Calu3 (cell line): ENCODE measurements around the gene DLG2. TPM values are rescaled to one million over a fixed set of nuclear protein-coding genes. Genes with fewer than 3 reads are reported as not detected.
"Not testable (repeated sequence)": the region's sequence is repeated elsewhere in the genome, so short reads cannot be mapped to it uniquely, and the experiment has no call there.

Experiments
- BruUV-seq: library from RNA; stranded (reverse); fragments of 400-500 nt; replicated peaks from 2 replicates; lab custom pipeline; 2021; lab: Mats Ljungman, UMichigan
- CTCF ChIA-PET: fragments of 300-600 bp; sonication (Branson Sonifier 250); formaldehyde crosslinking; loops from one replicate; lab custom pipeline; 2022; ENCODE audit warnings: antibody characterized with exemption; lab: Charles Lee
- DNase-seq: peaks from one replicate; pipeline ENCODE4 v3.0.0; 2022
- H3K27ac Mint-ChIP-seq: one replicate; pipeline ENCODE4 v1.8.0; 2022; ENCODE audit warnings: mixed read lengths; ENCODE audit not compliant: unreplicated experiment
- H3K27me3 Mint-ChIP-seq: one replicate; pipeline ENCODE4 v1.8.0; 2022; ENCODE audit warnings: mixed read lengths; ENCODE audit not compliant: unreplicated experiment
- H3K36me3 Mint-ChIP-seq: one replicate; pipeline ENCODE4 v1.8.0; 2022; ENCODE audit warnings: mild to moderate bottlenecking, moderate library complexity, mixed read lengths; ENCODE audit not compliant: insufficient read depth, unreplicated experiment
- H3K4me1 Mint-ChIP-seq: one replicate; pipeline ENCODE4 v1.8.0; 2022; ENCODE audit warnings: mild to moderate bottlenecking, low read depth, mixed read lengths; ENCODE audit not compliant: unreplicated experiment
- H3K4me3 Mint-ChIP-seq: one replicate; pipeline ENCODE4 v1.8.0; 2022; ENCODE audit warnings: mild to moderate bottlenecking, low read depth, moderate library complexity, mixed read lengths; ENCODE audit not compliant: unreplicated experiment
- H3K9me3 Mint-ChIP-seq: one replicate; pipeline ENCODE4 v1.8.0; 2022; ENCODE audit warnings: low read depth, mixed read lengths; ENCODE audit not compliant: unreplicated experiment
- CTCF ChIP-seq: fragments of 200-600 bp; IDR thresholded peaks from one replicate; pipeline ENCODE4 v1.8.0; 2022; ENCODE audit warnings: antibody characterized with exemption; ENCODE audit not compliant: unreplicated experiment
- intact Hi-C: fragments of 100-400 bp; cut with micrococcal nuclease; formaldehyde crosslinking; loops from one replicate; pipeline ENCODE4 v1.10.0; 2022; ENCODE audit not compliant: unreplicated experiment
- total RNA-seq: library from RNA; stranded (reverse); gene quantifications from 2 replicates; pipeline ENCODE4 v1.2.3, GENCODE V29; 2022

Gene DLG2
- total RNA-seq, 1 experiment from 2014 or later, result 0.71 TPM

- Mint-ChIP-seq H3K4me1 (no peaks in the 10 kb centered on the region), H3K27me3 (peaks cover 17% of the 10 kb centered on the region), H3K27ac (no peak overlapping the region), H3K36me3 (no peaks in the 10 kb centered on the region), H3K9me3 (no peaks in the 10 kb centered on the region), H3K4me3 (no peak overlapping the region)
- TF ChIP-seq CTCF, result no peak
- CTCF ChIA-PET, result no interaction called here
- no peak for DNase-seq
- intact Hi-C loops, result no loop called here
- BruUV-seq, result no TSS peak
Measured at GRCh38 chr11:83449338-83449913, 2177.7 kb downstream of the DLG2 start.

GRCh38 chr11:83448686-83449085, 2178.5 kb downstream of the DLG2 start:
- CTCF ChIA-PET, result no interaction called here
- DNase-seq, result no peak
- Mint-ChIP-seq H3K27ac (no peak overlapping the region), H3K36me3 (no peaks in the 10 kb centered on the region), H3K27me3 (peaks cover 17% of the 10 kb centered on the region), H3K4me3 (no peak overlapping the region), H3K4me1 (no peaks in the 10 kb centered on the region), H3K9me3 (no peaks in the 10 kb centered on the region)
- TF ChIP-seq CTCF, result no peak
- BruUV-seq, result no TSS peak
- intact Hi-C loops, result no loop called here

- DNase-seq, H3K9me3 Mint-ChIP-seq, H3K36me3 Mint-ChIP-seq, H3K27ac Mint-ChIP-seq, CTCF ChIA-PET, H3K4me1 Mint-ChIP-seq, intact Hi-C loops, H3K4me3 Mint-ChIP-seq, BruUV-seq: not testable (repeated sequence)
- H3K27me3 Mint-ChIP-seq, result peaks cover 17% of the 10 kb centered on the region
Measured at GRCh38 chr11:83443880-83444279, 2183.3 kb downstream of the DLG2 start.

- Mint-ChIP-seq H3K27ac (no peak overlapping the region), H3K4me3 (no peak overlapping the region), H3K9me3 (no peaks in the 10 kb centered on the region), H3K36me3 (no peaks in the 10 kb centered on the region), H3K4me1 (no peaks in the 10 kb centered on the region), H3K27me3 (no peaks in the 10 kb centered on the region)
- TF ChIP-seq CTCF, result no peak
- DNase-seq, result no peak
- BruUV-seq, result no TSS peak
- CTCF ChIA-PET, result no interaction called here
- intact Hi-C loops, result no loop called here
Measured at GRCh38 chr11:83441601-83442000, 2185.5 kb downstream of the DLG2 start.

- Mint-ChIP-seq H3K27ac (no peak overlapping the region), H3K27me3 (no peaks in the 10 kb centered on the region), H3K4me1 (no peaks in the 10 kb centered on the region), H3K9me3 (no peaks in the 10 kb centered on the region), H3K36me3 (no peaks in the 10 kb centered on the region), H3K4me3 (no peak overlapping the region)
- no peak for DNase-seq
- no peak for TF ChIP-seq CTCF
- CTCF ChIA-PET, result interaction anchor here (0.7 kb wide), 1 partner anchor 55 kb away, joined by 3 read pairs; no protein-coding TSS in a partner anchor
- no TSS peak for BruUV-seq
- intact Hi-C loops, result no loop called here
Measured at GRCh38 chr11:83441171-83441570, 2186.0 kb downstream of the DLG2 start.
